ENCODE results near the gene OGFOD3.
"Not testable (repeated sequence)": the region's sequence is repeated elsewhere in the genome, so short reads cannot be mapped to it uniquely, and the experiment has no call there.

DNA sequence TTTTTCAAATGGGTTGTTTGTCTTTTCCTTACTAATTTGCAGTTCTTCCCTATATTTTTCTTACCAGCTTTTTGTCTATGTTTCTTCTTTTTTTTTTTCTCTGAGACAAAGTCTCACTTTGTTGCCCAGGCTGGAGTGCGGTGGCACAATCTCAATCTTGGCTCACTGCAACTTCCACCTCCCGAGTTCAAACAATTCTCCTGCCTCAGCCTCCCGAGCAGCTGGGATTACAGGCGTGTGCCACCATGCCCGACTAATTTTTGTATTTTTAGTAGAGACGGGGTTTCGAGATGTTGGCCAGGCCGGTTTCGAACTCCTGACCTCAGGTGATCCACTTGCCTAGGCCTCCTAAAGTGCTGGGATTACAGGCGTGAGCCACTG lies 45.3 kb downstream of the OGFOD3 start:
- TF ChIP-seq, protein P1, sequence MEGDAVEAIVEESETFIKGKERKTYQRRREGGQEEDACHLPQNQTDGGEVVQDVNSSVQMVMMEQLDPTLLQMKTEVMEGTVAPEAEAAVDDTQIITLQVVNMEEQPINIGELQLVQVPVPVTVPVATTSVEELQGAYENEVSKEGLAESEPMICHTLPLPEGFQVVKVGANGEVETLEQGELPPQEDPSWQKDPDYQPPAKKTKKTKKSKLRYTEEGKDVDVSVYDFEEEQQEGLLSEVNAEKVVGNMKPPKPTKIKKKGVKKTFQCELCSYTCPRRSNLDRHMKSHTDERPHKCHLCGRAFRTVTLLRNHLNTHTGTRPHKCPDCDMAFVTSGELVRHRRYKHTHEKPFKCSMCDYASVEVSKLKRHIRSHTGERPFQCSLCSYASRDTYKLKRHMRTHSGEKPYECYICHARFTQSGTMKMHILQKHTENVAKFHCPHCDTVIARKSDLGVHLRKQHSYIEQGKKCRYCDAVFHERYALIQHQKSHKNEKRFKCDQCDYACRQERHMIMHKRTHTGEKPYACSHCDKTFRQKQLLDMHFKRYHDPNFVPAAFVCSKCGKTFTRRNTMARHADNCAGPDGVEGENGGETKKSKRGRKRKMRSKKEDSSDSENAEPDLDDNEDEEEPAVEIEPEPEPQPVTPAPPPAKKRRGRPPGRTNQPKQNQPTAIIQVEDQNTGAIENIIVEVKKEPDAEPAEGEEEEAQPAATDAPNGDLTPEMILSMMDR (IDR thresholded peaks at IDR 0.05 in 4 of 5, conservative IDR thresholded peaks at IDR 0.05 in 1 of 5), result not testable (repeated sequence)
- TF ChIP-seq POLR2A (IDR thresholded peaks at IDR 0.05), result not testable (repeated sequence)

Data from gastrocnemius medialis (tissue), 4 donors.